ENCODE results near the gene RPP21.

Gene RPP21

DNA sequence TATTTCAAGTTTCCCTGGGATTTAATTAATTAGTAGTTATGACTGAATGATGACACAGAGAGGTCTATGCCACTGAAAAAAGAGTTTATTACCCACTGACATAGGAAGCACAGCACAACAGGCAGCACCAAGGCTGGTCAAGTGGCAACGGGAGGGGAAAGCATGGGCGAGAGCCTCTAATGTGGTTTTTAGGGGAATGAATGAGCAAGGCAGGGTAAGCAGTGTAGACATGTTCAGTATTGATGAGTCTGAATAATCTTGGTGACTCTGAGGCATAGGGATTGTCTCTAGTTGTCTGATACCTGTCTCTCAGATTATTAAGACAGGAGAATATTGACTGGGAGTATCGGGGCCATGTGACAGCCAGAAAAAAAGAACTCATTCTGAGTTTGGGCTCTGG lies 46.3 kb downstream of the RPP21 start:
- DNase-seq: no peak

DNA sequence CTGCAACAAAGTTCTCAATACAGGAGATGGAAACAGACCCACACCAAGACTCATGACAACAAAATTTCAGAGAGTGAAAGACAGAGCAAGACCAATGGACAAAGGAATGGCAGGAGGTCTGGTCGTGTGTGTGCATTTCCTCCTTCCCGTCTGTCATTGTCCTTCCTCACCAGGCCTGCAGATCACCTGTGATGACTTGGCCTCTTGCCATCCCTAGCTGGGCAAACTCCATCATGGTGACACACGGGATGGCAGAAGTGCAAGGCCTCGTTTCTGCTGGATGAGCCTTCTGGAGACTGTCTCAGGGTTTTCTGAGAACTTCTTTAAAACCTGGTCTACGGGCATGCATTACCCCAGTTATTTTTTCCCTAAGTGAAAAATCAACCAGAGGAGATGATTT lies 49.2 kb downstream of the RPP21 start:
- no peak for DNase-seq
